Cardiac muscle cell (in vitro differentiated cells and primary cell): Measurements from ENCODE around the gene SNRPB. TPM values are rescaled to one million over a fixed set of nuclear protein-coding genes. Genes with fewer than 3 reads are reported as not detected.

Experiments used
- DNase-seq, 2 donors: peaks; one replicate each; pipeline versions ENCODE4 v3.0.0 to v3.0.0-alpha.2; 2010 to 2017; ENCODE audit warnings: low read depth in 1 of 2, low spot score in 1 of 2
- H3K27ac ChIP-seq: fragments of 200-600 bp; sonication (generic); 2 replicates; pipeline ENCODE4 v1.5.1; 2016
- H3K27me3 ChIP-seq: fragments of 200-600 bp; sonication (generic); 2 replicates; pipeline ENCODE4 v1.6.0; 2016; ENCODE audit warnings: control low read depth
- H3K36me3 ChIP-seq: fragments of 200-600 bp; sonication (generic); 2 replicates; pipeline ENCODE4 v1.5.1; 2016; ENCODE audit warnings: control low read depth
- H3K4me1 ChIP-seq: fragments of 200-600 bp; sonication (generic); 2 replicates; pipeline ENCODE4 v1.8.1; 2017; ENCODE audit warnings: low read depth, mild to moderate bottlenecking, mixed run types
- H3K4me3 ChIP-seq: fragments of 200-600 bp; sonication (generic); 2 replicates; pipeline ENCODE4 v1.5.1; 2016; ENCODE audit warnings: mild to moderate bottlenecking
- H3K9me3 ChIP-seq: fragments of 200-600 bp; sonication (generic); 2 replicates; pipeline ENCODE4 v1.5.1; 2017; ENCODE audit warnings: low read depth, mild to moderate bottlenecking, control low read depth
- CTCF ChIP-seq: IDR thresholded peaks from 2 replicates; pipeline ENCODE4 v1.5.1; 2012; ENCODE audit warnings: low read depth, mild to moderate bottlenecking, low read length
- polyA plus RNA-seq: library from polyadenylated mRNA; unstranded; fragments of >200 nt; fragmentation: Nextera tagmentation; extraction: Ambion mirVana; gene quantifications from 2 replicates; pipeline ENCODE4 v1.2.1, GENCODE V29; 2016
- total RNA-seq: library from RNA; depleted of rRNA; stranded (reverse); fragments of >200 nt; gene quantifications from 2 replicates; pipeline ENCODE4 v1.2.3, GENCODE V29; 2016

SNRPB gene
- total and polyA plus RNA-seq, 2 experiments from 2014 or later, result 187 to 251 TPM

- H3K9me3 ChIP-seq, result no peaks in the 10 kb centered on the region
- peaks cover 6% of the 10 kb centered on the region for H3K4me1 ChIP-seq
- TF ChIP-seq CTCF, result no peak
- peak in 1 of 2 donors; percentile 9 for DNase-seq
- H3K27ac ChIP-seq, result no peak overlapping the region
- no peaks in the 10 kb centered on the region for H3K27me3 ChIP-seq
- H3K36me3 ChIP-seq, result peaks cover 36% of the 10 kb centered on the region
- peak overlapping the region; percentile 72 for H3K4me3 ChIP-seq
These were observed 1.8 kb downstream of the SNRPB start for GRCh38 chr20:2468581-2469407.

DNA sequence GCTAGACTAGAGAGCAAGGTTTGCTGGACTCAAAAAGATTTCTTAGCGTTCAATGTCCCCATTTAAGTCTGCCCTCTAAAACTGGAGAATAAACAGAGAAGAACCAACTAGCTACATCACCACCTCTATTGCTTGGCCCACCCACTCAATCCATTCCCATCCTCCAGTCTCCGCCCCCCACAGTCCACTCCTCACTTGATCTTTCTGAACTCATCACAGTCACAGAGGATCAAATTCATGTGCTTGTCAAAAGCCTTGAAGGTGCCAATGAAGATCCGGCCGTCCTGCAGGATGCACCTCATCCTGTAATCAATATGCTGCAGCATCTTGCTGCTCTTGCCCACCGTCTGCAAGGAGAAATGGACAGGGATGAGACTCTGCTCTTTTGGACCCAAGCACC lies 3.2 kb downstream of the SNRPB start:
- H3K4me3 ChIP-seq, result no peak overlapping the region
- peaks cover 50% of the 10 kb centered on the region for H3K36me3 ChIP-seq
- no peak overlapping the region for H3K27ac ChIP-seq

GRCh38 chr20:2465100-2465499 lies 5.5 kb downstream of the SNRPB start:
- Histone ChIP-seq H3K27ac (no peak overlapping the region), H3K4me3 (no peak overlapping the region), H3K4me1 (peaks cover 6% of the 10 kb centered on the region), H3K36me3 (peaks cover 73% of the 10 kb centered on the region), H3K27me3 (no peaks in the 10 kb centered on the region), H3K9me3 (no peaks in the 10 kb centered on the region)
- TF ChIP-seq CTCF, result no peak
- DNase-seq, result no peak

More for the DNA sequence above, 3.2 kb downstream of the SNRPB start:
- no peak for DNase-seq
- no peaks in the 10 kb centered on the region for H3K27me3 ChIP-seq
- no peak for TF ChIP-seq CTCF
- no peaks in the 10 kb centered on the region for H3K9me3 ChIP-seq
- peaks cover 6% of the 10 kb centered on the region for H3K4me1 ChIP-seq

- no peaks in the 10 kb centered on the region for H3K27me3 ChIP-seq
- H3K9me3 ChIP-seq, result no peaks in the 10 kb centered on the region
- TF ChIP-seq CTCF, result no peak
- no peak for DNase-seq
- no peak overlapping the region for H3K4me3 ChIP-seq
- H3K36me3 ChIP-seq, result peaks cover 77% of the 10 kb centered on the region
- no peaks in the 10 kb centered on the region for H3K4me1 ChIP-seq
- H3K27ac ChIP-seq, result no peak overlapping the region
These were observed 6.8 kb downstream of the SNRPB start for GRCh38 chr20:2463616-2464365.

DNA sequence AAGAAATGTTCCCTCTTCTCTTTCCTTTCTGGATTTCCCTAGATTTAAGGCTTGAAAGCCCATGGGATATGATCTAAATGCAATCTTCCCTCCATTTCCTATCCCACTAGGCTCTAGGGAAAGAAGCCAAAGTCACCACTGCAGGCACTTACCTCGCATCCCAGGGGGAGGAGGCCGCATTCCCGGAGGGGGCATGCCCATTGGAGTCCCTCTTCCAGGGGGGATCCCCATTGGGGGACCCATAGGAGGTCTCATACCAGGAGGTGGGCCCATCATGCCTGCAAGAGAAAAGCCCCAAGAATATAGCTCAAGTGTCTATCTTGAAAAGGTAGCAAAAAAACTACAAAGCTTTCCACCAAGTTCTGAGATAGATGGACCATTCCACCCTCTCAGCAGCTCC lies 8.1 kb downstream of the SNRPB start:
- Histone ChIP-seq H3K9me3 (no peaks in the 10 kb centered on the region), H3K27ac (no peak overlapping the region), H3K36me3 (peaks cover 73% of the 10 kb centered on the region), H3K4me3 (no peak overlapping the region), H3K4me1 (no peaks in the 10 kb centered on the region), H3K27me3 (no peaks in the 10 kb centered on the region)
- TF ChIP-seq CTCF, result no peak
- DNase-seq, result no peak
